Prostate gland (tissue), 2 donors: ENCODE measurements around the gene EXOSC9. TPM values are rescaled to one million over a fixed set of nuclear protein-coding genes. Genes with fewer than 3 reads are reported as not detected.

ENCODE experiments used
- DNase-seq: peaks from one replicate; pipeline ENCODE4 v3.0.0-alpha.2; 2019; ENCODE audit warnings: low spot score
- H3K27ac ChIP-seq, 2 donors: fragments of 200-600 bp; sonication (generic); 2 replicates each; pipeline ENCODE4 v1.5.1; 2017 to 2019
- H3K27me3 ChIP-seq: fragments of 200-600 bp; sonication (generic); replicated peaks from 2 replicates; pipeline ENCODE4 v1.5.1; 2019; ENCODE audit not compliant: insufficient read depth
- H3K36me3 ChIP-seq, 2 donors: fragments of 200-600 bp; sonication (generic); 1 replicate in 1 of 2; 2 replicates in 1 of 2; pipeline versions ENCODE4 v1.5.1 to v1.8.1; 2017 to 2019
- H3K4me1 ChIP-seq: fragments of 200-600 bp; sonication (generic); replicated peaks from 2 replicates; pipeline ENCODE4 v1.5.1; 2019
- H3K4me3 ChIP-seq, 2 donors: fragments of 200-600 bp; sonication (generic); 2 replicates each; pipeline ENCODE4 v1.5.1; 2017 to 2019
- H3K9me3 ChIP-seq: fragments of 200-600 bp; sonication (generic); 2 replicates; pipeline ENCODE4 v1.5.1; 2017
- CTCF ChIP-seq, 4 experiments: fragments of 200-600 bp in 2 of 4; fragments of 450-650 bp in 2 of 4; sonication (generic) in 2 of 4; IDR thresholded peaks; 1 replicate in 3 of 4; 2 replicates in 1 of 4; pipeline ENCODE4 v1.5.1; 2016 to 2019; ENCODE audit warnings: antibody characterized with exemption in 4 of 4, mild to moderate bottlenecking in 2 of 4, moderate library complexity in 2 of 4
- POLR2A ChIP-seq: fragments of 450-650 bp; IDR thresholded peaks from one replicate; pipeline ENCODE4 v1.6.1; 2016; ENCODE audit warnings: antibody characterized with exemption, mild to moderate bottlenecking
- POLR2AphosphoS5 ChIP-seq: sonication (generic); formaldehyde crosslinking; IDR thresholded peaks from one replicate; pipeline ENCODE4 v1.6.1; 2017; ENCODE audit warnings: antibody characterized with exemption
- whole genome bisulfite sequencing: methylation state at CpG from one replicate; pipeline ENCODE4 v1.1.5; 2018; 5-methylcytosine and 5-hydroxymethylcytosine counted together
- intact Hi-C: fragments of 100-400 bp; cut with DNase I; formaldehyde crosslinking; loops from one replicate; pipeline ENCODE4 v1.14.2; 2022
- total RNA-seq, 2 donors: library from RNA; depleted of rRNA; stranded (reverse); fragments of >200 nt; gene quantifications; one replicate each; pipeline ENCODE4 v1.1.0, GENCODE V29; 2016

EXOSC9 gene
- total RNA-seq, 2 donors from 2014 or later, result 17.1 to 40.1 TPM

- under 1% methylated on average over 70 of the region's 75 CpGs for WGBS
- intact Hi-C loops, result no loop called here
These were observed 36.3 kb upstream of the EXOSC9 start, which contains the start of gene SMIM43 for GRCh38 chr4:121764702-121765367. Gene SMIM43, minus strand, starts transcription at chr4:121765164. Its CDS starts 59 bp downstream, at chr4:121765105.

GRCh38 chr4:121765368-121765705 is 35.8 kb upstream of the EXOSC9 start:
- Histone ChIP-seq H3K9me3 (no peaks in the 10 kb centered on the region), H3K4me3 (peak overlapping the region; percentile 5 to 22), H3K27me3 (peaks cover 9% of the 10 kb centered on the region), H3K36me3 (no peaks in the 10 kb centered on the region), H3K27ac (no peak overlapping the region), H3K4me1 (peaks cover 2% of the 10 kb centered on the region)
- no peak for TF ChIP-seq POLR2A
- TF ChIP-seq POLR2AphosphoS5, result no peak
- TF ChIP-seq CTCF (IDR thresholded peaks at IDR 0.05), result no peak
- no peak for DNase-seq
- intact Hi-C loops, result no loop called here
- WGBS, result 8% methylated on average over 15 of the region's 16 CpGs

More at GRCh38 chr4:121764702-121765367, 36.3 kb upstream of the EXOSC9 start, which contains the start of gene SMIM43:
- DNase-seq, result no peak
- TF ChIP-seq POLR2A (no peak), POLR2AphosphoS5 (no peak), CTCF (IDR thresholded peaks at IDR 0.05) (no peak)
- H3K36me3 ChIP-seq, result no peaks in the 10 kb centered on the region
- H3K27ac ChIP-seq, result no peak within 1 kb of the TSS
- H3K27me3 ChIP-seq, result peaks cover 9% of the 10 kb centered on the region
- peaks cover 2% of the 10 kb centered on the region for H3K4me1 ChIP-seq
- H3K4me3 ChIP-seq, result peak within 1 kb of the TSS; percentile 5 to 22
- H3K9me3 ChIP-seq, result no peaks in the 10 kb centered on the region

GRCh38 chr4:121765971-121766538 is 35.1 kb upstream of the EXOSC9 start:
- DNase-seq, result no peak
- H3K4me3 ChIP-seq, result no peak overlapping the region
- WGBS, result 97% methylated on average over 9 of the region's 9 CpGs

GRCh38 chr4:121767166-121767565 is 34.0 kb upstream of the EXOSC9 start:
- Histone ChIP-seq H3K36me3 (no peaks in the 10 kb centered on the region), H3K27me3 (peaks cover 11% of the 10 kb centered on the region), H3K4me3 (no peak overlapping the region), H3K4me1 (peaks cover 2% of the 10 kb centered on the region), H3K27ac (no peak overlapping the region), H3K9me3 (no peaks in the 10 kb centered on the region)
- no peak for DNase-seq
- intact Hi-C loops, result no loop called here
- TF ChIP-seq POLR2A (no peak), CTCF (IDR thresholded peaks at IDR 0.05) (no peak), POLR2AphosphoS5 (no peak)
- WGBS, result 94% methylated on average over 4 of the region's 4 CpGs

More at GRCh38 chr4:121765971-121766538, 35.1 kb upstream of the EXOSC9 start:
- H3K4me1 ChIP-seq, result peaks cover 2% of the 10 kb centered on the region
- intact Hi-C loops, result no loop called here
- no peak for TF ChIP-seq POLR2A
- TF ChIP-seq POLR2AphosphoS5, result no peak
- no peak for TF ChIP-seq CTCF (IDR thresholded peaks at IDR 0.05)
- no peaks in the 10 kb centered on the region for H3K36me3 ChIP-seq
- no peak overlapping the region for H3K27ac ChIP-seq
- H3K27me3 ChIP-seq, result peaks cover 11% of the 10 kb centered on the region
- H3K9me3 ChIP-seq, result no peaks in the 10 kb centered on the region

GRCh38 chr4:121769341-121769740 is 31.8 kb upstream of the EXOSC9 start:
- Histone ChIP-seq H3K4me3 (no peak overlapping the region), H3K36me3 (no peaks in the 10 kb centered on the region), H3K27me3 (peaks cover 11% of the 10 kb centered on the region), H3K9me3 (no peaks in the 10 kb centered on the region), H3K4me1 (peaks cover 2% of the 10 kb centered on the region), H3K27ac (no peak overlapping the region)
- no peak for TF ChIP-seq POLR2A
- no peak for TF ChIP-seq CTCF (IDR thresholded peaks at IDR 0.05)
- no peak for TF ChIP-seq POLR2AphosphoS5
- intact Hi-C loops, result no loop called here
- no peak for DNase-seq
- WGBS, result 91% methylated on average over 2 of the region's 2 CpGs
